ENCODE results near the gene ADGRF5. TPM values are rescaled to one million over a fixed set of nuclear protein-coding genes. Genes with fewer than 3 reads are reported as not detected.
"Not testable (repeated sequence)": the region's sequence is repeated elsewhere in the genome, so short reads cannot be mapped to it uniquely, and the experiment has no call there.

ADGRF5 gene
- total and polyA plus RNA-seq, 2 donors (not counting 3 experiments of a cell fraction or from before 2014, with no cell fraction given) = 26.3 to 50.0 TPM

DNA sequence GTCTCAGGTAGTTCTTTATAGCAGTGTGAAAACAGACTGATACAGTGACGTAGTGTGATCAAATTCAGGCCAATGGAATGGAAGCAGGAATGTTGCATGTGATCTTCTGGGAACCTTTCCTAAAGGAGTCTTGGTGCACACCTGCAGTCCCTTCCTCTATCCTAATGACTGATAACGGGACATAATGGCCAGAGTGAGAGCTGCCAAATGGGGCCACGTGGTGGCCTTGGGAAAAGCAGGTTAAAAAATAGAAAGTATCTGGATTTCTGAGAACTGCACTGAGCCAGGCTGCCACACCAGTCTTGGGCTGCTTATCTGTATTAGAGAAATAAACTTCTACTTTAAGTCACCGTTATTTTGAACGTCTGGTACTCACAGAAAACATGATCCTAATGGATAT lies 76.6 kb downstream of the ADGRF5 start:
- H3K4me2 ChIP-seq (ENCODE audit: insufficient read depth, low read length) = no peak overlapping the region
- no peaks in the 10 kb centered on the region for H3K36me3 ChIP-seq (ENCODE audit: control insufficient read depth in 2 of 2, extremely low read depth in 1 of 2, insufficient read depth in 2 of 2, low read length in 2 of 2)
- H3K9me3 ChIP-seq (replicated peaks; ENCODE audit: control insufficient read depth, insufficient read depth, low read length) = no peaks in the 10 kb centered on the region
- H3K4me1 ChIP-seq (ENCODE audit: control insufficient read depth, extremely low read depth, insufficient read depth, low read length) = peaks cover 14% of the 10 kb centered on the region
- BruUV-seq (replicated peaks) = no TSS peak
- no peak overlapping the region for H3K9ac ChIP-seq (replicated peaks; ENCODE audit: extremely low read depth, insufficient read depth, low read length)
- POLR2A ChIA-PET = no interaction called here
- intact Hi-C loops (cut with micrococcal nuclease) = no loop called here
- H3K27me3 ChIP-seq (ENCODE audit: control insufficient read depth in 2 of 2, insufficient read depth in 2 of 2, low read length in 2 of 2) = no peaks in the 10 kb centered on the region
- no peaks in the 10 kb centered on the region for H3K9me1 ChIP-seq (replicated peaks; ENCODE audit: control insufficient read depth, extremely low read depth, insufficient read depth, low read length)
- H3K79me2 ChIP-seq (ENCODE audit: control insufficient read depth, insufficient read depth, low read length) = no peaks in the 10 kb centered on the region
- no peak overlapping the region for H3K4me3 ChIP-seq (replicated peaks in 1 of 3; ENCODE audit: insufficient read depth in 1 of 3, low read depth in 1 of 3, low read length in 3 of 3)
- CTCF ChIA-PET = no interaction called here
- TF ChIP-seq POLR2A (IDR thresholded peaks at IDR 0.05; ENCODE audit: low read depth, low read length) (no peak), JUN (IDR thresholded peaks at IDR 0.05; ENCODE audit: borderline replicate concordance, insufficient read depth, insufficient read length, low read depth) (no peak)
- no peak overlapping the region for H2AFZ ChIP-seq (ENCODE audit: low read depth, low read length)
- no peaks in the 10 kb centered on the region for H4K20me1 ChIP-seq (replicated peaks; ENCODE audit: control insufficient read depth, extremely low read depth, insufficient read depth, low read length)
- DNase-seq (ENCODE audit: low read depth, low spot score) (no peak), FAIRE-seq (no peak)
- dilution Hi-C loops (cut with MboI; ENCODE audit: extremely low pct_ligation_motif_present, low sequenced_read_pairs) = no loop called here
- H3K27ac ChIP-seq (ENCODE audit: insufficient read depth, low read depth, low read length) = no peak overlapping the region

DNA sequence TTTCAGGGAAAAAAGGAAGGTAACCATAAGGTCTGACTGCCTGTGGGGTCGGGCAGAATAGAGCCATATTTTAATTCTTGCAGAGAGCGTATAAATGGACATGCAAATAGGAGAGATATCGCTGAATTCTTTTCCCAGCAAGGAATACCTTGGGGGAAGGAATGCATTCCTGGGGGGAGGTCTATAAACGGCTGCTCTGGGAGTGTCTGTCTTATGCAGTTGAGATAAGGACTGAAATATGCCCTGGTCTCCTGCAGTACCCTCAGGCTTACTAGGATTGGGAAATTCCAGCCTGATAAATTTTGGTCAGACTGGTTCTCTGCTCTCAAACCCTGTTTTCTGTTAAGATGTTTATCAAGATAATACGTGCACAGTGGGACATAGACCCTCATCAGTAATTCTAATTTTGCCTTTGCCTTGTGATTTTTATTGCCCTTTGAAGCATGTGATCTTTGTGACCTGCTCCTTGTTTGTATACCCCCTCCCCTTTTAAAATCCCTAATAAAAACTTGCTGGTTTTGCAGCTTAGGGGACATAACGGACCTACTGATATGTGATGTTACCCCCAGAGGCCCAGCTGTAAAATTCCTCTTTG lies 79.4 kb downstream of the ADGRF5 start:
- H2AFZ ChIP-seq (ENCODE audit: low read depth, low read length); H3K9me1 ChIP-seq (replicated peaks; ENCODE audit: control insufficient read depth, extremely low read depth, insufficient read depth, low read length); intact Hi-C loops (cut with micrococcal nuclease); H3K9me3 ChIP-seq (replicated peaks; ENCODE audit: control insufficient read depth, insufficient read depth, low read length); POLR2A ChIA-PET; dilution Hi-C loops (cut with MboI; ENCODE audit: extremely low pct_ligation_motif_present, low sequenced_read_pairs); FAIRE-seq; H3K4me3 ChIP-seq (replicated peaks in 1 of 3; ENCODE audit: insufficient read depth in 1 of 3, low read depth in 1 of 3, low read length in 3 of 3); H3K9ac ChIP-seq (replicated peaks; ENCODE audit: extremely low read depth, insufficient read depth, low read length); BruUV-seq (replicated peaks); CTCF ChIA-PET; H3K27me3 ChIP-seq (ENCODE audit: control insufficient read depth in 2 of 2, insufficient read depth in 2 of 2, low read length in 2 of 2); H3K36me3 ChIP-seq (ENCODE audit: control insufficient read depth in 2 of 2, extremely low read depth in 1 of 2, insufficient read depth in 2 of 2, low read length in 2 of 2); H3K4me2 ChIP-seq (ENCODE audit: insufficient read depth, low read length); H3K27ac ChIP-seq (ENCODE audit: insufficient read depth, low read depth, low read length); H3K4me1 ChIP-seq (ENCODE audit: control insufficient read depth, extremely low read depth, insufficient read depth, low read length); H3K79me2 ChIP-seq (ENCODE audit: control insufficient read depth, insufficient read depth, low read length); DNase-seq (ENCODE audit: low read depth, low spot score); H4K20me1 ChIP-seq (replicated peaks; ENCODE audit: control insufficient read depth, extremely low read depth, insufficient read depth, low read length): not testable (repeated sequence)
